Parathyroid adenoma (tissue), 2 donors: ENCODE measurements around the gene TIMP3.

Experiments
- H2AFZ ChIP-seq: fragments of 300-600 bp; sonication (generic); one replicate; pipeline ENCODE4 v1.7.0; 2017; ENCODE audit warnings: antibody characterized with exemption, mild to moderate bottlenecking
- H3K27ac ChIP-seq: fragments of 300-600 bp; sonication (generic); one replicate; pipeline ENCODE4 v1.7.0; 2017
- H3K27me3 ChIP-seq: fragments of 300-600 bp; sonication (generic); one replicate; pipeline ENCODE4 v1.7.0; 2017; ENCODE audit warnings: low read length; ENCODE audit not compliant: control insufficient read depth, insufficient read depth
- H3K36me3 ChIP-seq: fragments of 300-600 bp; sonication (generic); one replicate; pipeline ENCODE4 v1.7.0; 2017; ENCODE audit warnings: low read length; ENCODE audit not compliant: control insufficient read depth, insufficient read depth
- H3K4me1 ChIP-seq: fragments of 300-600 bp; sonication (generic); one replicate; pipeline ENCODE4 v1.7.0; 2017; ENCODE audit warnings: control low read depth
- H3K4me2 ChIP-seq: fragments of 300-600 bp; sonication (generic); one replicate; pipeline ENCODE4 v1.7.0; 2017; ENCODE audit warnings: low read length
- H3K4me3 ChIP-seq: fragments of 300-600 bp; sonication (generic); one replicate; pipeline ENCODE4 v1.7.0; 2017; ENCODE audit warnings: low read depth, low read length
- H3K79me2 ChIP-seq: fragments of 300-600 bp; sonication (generic); one replicate; pipeline ENCODE4 v1.7.0; 2017; ENCODE audit warnings: control low read depth
- H3K9ac ChIP-seq: fragments of 300-600 bp; sonication (generic); one replicate; pipeline ENCODE4 v1.7.0; 2017; ENCODE audit warnings: mild to moderate bottlenecking
- H3K9me3 ChIP-seq: fragments of 300-600 bp; sonication (generic); one replicate; pipeline ENCODE4 v1.7.0; 2017; ENCODE audit warnings: low read length; ENCODE audit not compliant: control insufficient read depth
- TF ChIP-seq, protein P1 (sequence below): fragments of 300-600 bp; sonication (generic); IDR thresholded peaks from one replicate; pipeline ENCODE4 v1.7.0; 2017; ENCODE audit warnings: antibody characterized with exemption, mild to moderate bottlenecking
- donor health status: primary hyperparathyroidism.

Gene TIMP3

DNA sequence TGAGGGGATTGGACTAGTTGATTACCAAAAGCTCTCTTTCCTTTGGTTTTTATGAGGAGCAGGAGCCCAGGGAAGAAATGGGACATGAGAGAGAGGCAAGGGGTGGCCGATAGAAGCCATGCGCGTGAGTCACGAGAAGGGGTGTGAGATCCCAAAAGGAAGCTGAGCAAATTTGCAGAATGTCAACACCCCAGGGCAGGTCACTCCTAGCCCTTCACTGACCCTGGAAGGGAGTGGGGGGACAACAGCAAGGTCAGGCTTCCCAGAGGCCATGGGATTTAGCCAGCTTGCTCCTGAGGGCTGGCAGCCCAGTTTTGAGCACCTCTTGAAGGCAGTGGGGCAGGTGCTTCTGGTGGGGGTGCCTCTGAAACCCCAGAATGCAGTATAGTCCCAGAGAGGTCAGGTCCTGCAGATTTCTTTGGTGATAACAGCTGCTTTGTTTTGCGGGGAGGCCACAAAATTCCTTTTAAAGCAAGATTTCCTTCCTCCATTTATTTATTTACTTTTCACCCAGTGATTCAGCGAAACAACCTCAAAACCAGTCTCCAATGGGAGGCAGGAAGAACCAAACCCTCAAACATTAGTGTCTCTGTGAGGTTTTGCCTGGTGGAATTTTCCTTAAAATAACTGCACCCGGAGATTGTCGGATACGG, 40.1 kb upstream of the TIMP3 start:
- no peak overlapping the region for H3K4me3 ChIP-seq
- no peaks in the 10 kb centered on the region for H3K36me3 ChIP-seq
- no peak overlapping the region for H2AFZ ChIP-seq
- H3K79me2 ChIP-seq, result no peaks in the 10 kb centered on the region
- H3K4me1 ChIP-seq, result no peaks in the 10 kb centered on the region
- peak overlapping the region; percentile 62 for H3K27ac ChIP-seq
- no peak overlapping the region for H3K9ac ChIP-seq
- H3K27me3 ChIP-seq, result no peaks in the 10 kb centered on the region
- TF ChIP-seq, protein P1, sequence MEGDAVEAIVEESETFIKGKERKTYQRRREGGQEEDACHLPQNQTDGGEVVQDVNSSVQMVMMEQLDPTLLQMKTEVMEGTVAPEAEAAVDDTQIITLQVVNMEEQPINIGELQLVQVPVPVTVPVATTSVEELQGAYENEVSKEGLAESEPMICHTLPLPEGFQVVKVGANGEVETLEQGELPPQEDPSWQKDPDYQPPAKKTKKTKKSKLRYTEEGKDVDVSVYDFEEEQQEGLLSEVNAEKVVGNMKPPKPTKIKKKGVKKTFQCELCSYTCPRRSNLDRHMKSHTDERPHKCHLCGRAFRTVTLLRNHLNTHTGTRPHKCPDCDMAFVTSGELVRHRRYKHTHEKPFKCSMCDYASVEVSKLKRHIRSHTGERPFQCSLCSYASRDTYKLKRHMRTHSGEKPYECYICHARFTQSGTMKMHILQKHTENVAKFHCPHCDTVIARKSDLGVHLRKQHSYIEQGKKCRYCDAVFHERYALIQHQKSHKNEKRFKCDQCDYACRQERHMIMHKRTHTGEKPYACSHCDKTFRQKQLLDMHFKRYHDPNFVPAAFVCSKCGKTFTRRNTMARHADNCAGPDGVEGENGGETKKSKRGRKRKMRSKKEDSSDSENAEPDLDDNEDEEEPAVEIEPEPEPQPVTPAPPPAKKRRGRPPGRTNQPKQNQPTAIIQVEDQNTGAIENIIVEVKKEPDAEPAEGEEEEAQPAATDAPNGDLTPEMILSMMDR, result no peak
- no peaks in the 10 kb centered on the region for H3K9me3 ChIP-seq
- no peak overlapping the region for H3K4me2 ChIP-seq

DNA sequence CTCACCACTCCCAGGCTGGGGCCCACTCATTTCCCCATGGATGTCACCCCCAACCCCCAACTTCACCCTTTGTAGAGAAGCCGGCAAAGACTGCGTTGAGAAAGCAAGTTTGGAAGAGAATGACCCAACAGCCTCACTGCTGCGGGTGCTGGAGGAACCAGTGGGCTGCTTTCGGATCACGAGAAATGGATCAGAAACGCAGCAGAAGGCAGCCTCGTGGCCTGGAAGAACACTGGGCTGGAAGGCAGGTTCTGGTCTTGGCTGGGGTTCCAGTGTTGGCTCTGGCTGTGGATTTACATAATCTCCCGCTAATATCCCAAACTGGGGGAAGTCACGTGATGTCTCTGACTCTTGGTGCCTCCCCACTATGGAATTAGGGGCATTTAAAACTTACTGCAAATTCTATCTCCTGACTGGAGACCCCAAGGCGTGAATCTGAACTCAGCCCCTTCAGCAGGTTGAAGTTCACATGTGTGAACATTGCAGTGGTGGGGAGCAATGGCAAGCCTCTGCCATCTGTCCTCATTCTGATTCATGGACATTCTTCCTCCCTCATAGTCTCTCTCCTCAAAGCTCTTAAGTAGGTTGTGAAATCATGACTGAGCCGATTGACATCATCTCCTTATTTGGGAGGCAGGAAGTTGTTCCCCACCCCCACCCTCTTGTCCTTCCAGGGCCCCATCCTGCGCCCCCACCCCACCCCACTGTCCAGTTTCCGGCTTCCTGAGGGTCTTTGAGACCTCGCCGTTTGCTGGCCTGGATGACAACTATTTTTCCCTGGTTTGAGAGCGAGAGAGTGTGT, 37.0 kb upstream of the TIMP3 start:
- Histone ChIP-seq H3K79me2 (no peaks in the 10 kb centered on the region), H3K27me3 (no peaks in the 10 kb centered on the region), H3K27ac (peak overlapping the region; percentile 59), H3K4me1 (no peaks in the 10 kb centered on the region), H3K9ac (no peak overlapping the region), H3K9me3 (no peaks in the 10 kb centered on the region), H3K4me2 (no peak overlapping the region), H3K36me3 (no peaks in the 10 kb centered on the region), H3K4me3 (no peak overlapping the region), H2AFZ (no peak overlapping the region)
- TF ChIP-seq, protein P1, result no peak

DNA sequence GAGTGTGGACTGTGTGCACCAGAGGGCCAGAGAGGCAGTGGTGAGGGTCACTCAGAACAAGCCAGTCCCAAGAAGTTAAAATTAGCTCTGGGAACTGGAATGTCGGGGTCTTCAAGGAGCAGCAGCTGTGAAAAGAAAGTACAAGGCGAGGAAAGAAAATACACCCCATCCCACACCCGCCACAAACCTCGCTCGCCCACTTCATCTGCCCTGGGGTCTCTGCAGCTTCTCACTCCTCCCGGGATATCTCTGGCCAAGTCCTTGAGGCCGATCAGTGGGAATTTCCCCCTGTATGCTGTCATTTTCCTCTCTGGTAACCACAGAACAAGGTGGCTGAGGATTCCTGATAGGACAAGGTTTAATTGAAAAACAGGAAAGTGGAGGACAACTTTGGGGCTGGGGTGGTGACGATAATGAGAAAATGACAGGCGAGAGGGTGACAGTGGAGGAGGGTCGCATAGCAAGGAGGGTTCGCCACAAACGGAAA, 36.3 kb upstream of the TIMP3 start:
- Histone ChIP-seq H3K9ac (no peak overlapping the region), H3K27me3 (no peaks in the 10 kb centered on the region), H3K9me3 (no peaks in the 10 kb centered on the region), H3K4me3 (no peak overlapping the region), H3K79me2 (no peaks in the 10 kb centered on the region), H2AFZ (no peak overlapping the region), H3K36me3 (no peaks in the 10 kb centered on the region), H3K27ac (peak overlapping the region; percentile 59), H3K4me1 (no peaks in the 10 kb centered on the region), H3K4me2 (no peak overlapping the region)
- TF ChIP-seq, protein P1, result no peak

DNA sequence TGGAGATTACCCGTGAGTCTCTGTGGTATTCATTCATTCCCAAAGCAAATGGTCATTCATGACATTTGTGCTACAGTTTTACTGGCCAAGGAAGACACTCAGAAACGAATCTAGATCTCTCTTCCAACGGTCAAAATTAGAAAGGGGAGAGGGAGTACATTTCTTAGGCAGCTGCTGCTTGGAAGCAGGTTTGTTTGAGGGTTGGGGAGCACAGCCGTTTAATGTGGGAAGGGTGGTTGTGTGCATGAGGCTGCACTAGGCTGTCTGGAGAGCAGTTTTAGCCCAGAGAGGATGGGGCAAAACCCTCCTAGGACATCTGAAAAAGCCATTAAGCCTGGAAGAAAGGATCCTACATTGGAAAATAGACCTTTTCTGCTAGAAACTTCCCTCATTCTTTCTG, 29.7 kb upstream of the TIMP3 start:
- TF ChIP-seq, protein P1, result no peak
- no peak overlapping the region for H3K4me3 ChIP-seq
- H3K36me3 ChIP-seq, result no peaks in the 10 kb centered on the region
- no peaks in the 10 kb centered on the region for H3K79me2 ChIP-seq
- H3K27me3 ChIP-seq, result no peaks in the 10 kb centered on the region
- no peak overlapping the region for H2AFZ ChIP-seq
- no peak overlapping the region for H3K4me2 ChIP-seq
- H3K9ac ChIP-seq, result no peak overlapping the region
- H3K9me3 ChIP-seq, result no peaks in the 10 kb centered on the region
- no peak overlapping the region for H3K27ac ChIP-seq
- H3K4me1 ChIP-seq, result no peaks in the 10 kb centered on the region
